Fibroblast of the aortic adventitia (primary cell): ENCODE data around the gene LYRM4. TPM values are rescaled to one million over a fixed set of nuclear protein-coding genes. Genes with fewer than 3 reads are reported as not detected.

Source experiments
- DNase-seq: peaks from one replicate; pipeline ENCODE4 v3.0.0-alpha.2; 2010; ENCODE audit warnings: low read depth
- H3K4me3 ChIP-seq: 2 replicates; pipeline ENCODE4 v1.5.1; 2011; ENCODE audit warnings: low read depth, mild to moderate bottlenecking, control low read depth, low read length, moderate library complexity
- total RNA-seq: library from RNA; depleted of rRNA; stranded (reverse); fragments of >200 nt; gene quantifications from 2 replicates; pipeline ENCODE4 v1.2.3, GENCODE V29; 2012; ENCODE audit warnings: low replicate concordance
- TF ChIP-seq, protein P1 (sequence below): IDR thresholded peaks from 2 replicates; pipeline ENCODE4 v1.5.1; 2011; ENCODE audit warnings: mild to moderate bottlenecking, low read length, control low read depth, inconsistent platforms; ENCODE audit not compliant: insufficient read depth

LYRM4 gene
- total RNA-seq, 1 donor = 21.2 TPM

DNA sequence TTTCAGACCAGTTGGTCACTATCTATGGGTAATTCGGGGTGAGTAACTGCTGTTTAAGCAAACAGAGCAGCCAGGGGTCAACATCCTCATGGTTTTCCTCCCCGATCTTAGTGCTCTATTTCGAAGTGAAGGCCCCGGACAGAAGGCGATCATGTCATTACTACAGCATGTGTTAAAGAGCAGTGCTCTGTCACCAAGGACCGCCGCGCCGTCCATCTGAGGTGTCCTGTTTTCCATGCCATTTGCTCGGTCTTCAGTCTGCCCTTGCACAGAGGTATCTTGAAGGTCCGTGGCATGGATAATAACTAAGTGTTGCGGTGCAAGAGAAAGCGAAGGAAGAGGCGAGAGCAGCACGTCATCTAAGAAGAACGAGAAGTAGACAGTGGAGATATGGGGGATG, 150.5 kb downstream of the LYRM4 start:
- TF ChIP-seq, protein P1, sequence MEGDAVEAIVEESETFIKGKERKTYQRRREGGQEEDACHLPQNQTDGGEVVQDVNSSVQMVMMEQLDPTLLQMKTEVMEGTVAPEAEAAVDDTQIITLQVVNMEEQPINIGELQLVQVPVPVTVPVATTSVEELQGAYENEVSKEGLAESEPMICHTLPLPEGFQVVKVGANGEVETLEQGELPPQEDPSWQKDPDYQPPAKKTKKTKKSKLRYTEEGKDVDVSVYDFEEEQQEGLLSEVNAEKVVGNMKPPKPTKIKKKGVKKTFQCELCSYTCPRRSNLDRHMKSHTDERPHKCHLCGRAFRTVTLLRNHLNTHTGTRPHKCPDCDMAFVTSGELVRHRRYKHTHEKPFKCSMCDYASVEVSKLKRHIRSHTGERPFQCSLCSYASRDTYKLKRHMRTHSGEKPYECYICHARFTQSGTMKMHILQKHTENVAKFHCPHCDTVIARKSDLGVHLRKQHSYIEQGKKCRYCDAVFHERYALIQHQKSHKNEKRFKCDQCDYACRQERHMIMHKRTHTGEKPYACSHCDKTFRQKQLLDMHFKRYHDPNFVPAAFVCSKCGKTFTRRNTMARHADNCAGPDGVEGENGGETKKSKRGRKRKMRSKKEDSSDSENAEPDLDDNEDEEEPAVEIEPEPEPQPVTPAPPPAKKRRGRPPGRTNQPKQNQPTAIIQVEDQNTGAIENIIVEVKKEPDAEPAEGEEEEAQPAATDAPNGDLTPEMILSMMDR = no peak
- DNase-seq = no peak

GRCh38 chr6:5109436-5109835, 151.3 kb downstream of the LYRM4 start:
- DNase-seq = no peak
- H3K4me3 ChIP-seq = no peak overlapping the region
- TF ChIP-seq, protein P1 = no peak

More for the DNA sequence above, 150.5 kb downstream of the LYRM4 start:
- no peak overlapping the region for H3K4me3 ChIP-seq

DNA sequence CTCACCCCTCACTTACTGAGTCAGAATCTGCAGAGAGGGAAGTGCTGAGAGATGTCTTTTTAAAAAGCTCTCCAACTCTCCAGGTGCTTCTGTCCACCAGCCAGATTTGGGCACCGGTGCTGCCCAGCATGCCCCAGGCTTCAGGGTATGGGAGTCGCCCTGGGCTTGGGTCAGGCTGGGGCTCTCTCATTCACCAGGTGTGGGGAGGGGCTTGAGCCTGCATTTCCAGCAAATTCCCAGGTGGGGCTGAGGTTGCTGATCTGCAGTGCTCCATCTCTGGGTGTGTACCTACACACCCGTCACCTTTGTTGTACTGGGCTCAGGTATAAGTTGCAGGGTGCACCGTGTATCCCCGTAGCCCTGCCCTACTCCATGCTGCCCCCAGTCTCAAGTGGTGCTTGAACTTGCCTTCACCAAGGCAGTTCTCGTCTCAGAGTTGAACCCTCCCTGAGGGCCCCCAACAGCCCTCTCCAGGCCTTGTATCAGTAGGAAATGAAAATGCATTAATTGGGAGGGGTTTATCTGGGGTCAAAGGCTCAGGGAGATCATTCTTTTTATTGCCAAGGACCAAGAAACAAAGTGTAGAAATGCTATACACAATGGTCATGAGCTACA, 152.1 kb downstream of the LYRM4 start:
- DNase-seq = no peak
- TF ChIP-seq, protein P1 = no peak
- no peak overlapping the region for H3K4me3 ChIP-seq

GRCh38 chr6:5108068-5108467, 152.7 kb downstream of the LYRM4 start:
- no peak for DNase-seq
- no peak overlapping the region for H3K4me3 ChIP-seq
- TF ChIP-seq, protein P1 = no peak

GRCh38 chr6:5107341-5107740, 153.4 kb downstream of the LYRM4 start:
- DNase-seq = no peak
- no peak overlapping the region for H3K4me3 ChIP-seq
- TF ChIP-seq, protein P1 = no peak

DNA sequence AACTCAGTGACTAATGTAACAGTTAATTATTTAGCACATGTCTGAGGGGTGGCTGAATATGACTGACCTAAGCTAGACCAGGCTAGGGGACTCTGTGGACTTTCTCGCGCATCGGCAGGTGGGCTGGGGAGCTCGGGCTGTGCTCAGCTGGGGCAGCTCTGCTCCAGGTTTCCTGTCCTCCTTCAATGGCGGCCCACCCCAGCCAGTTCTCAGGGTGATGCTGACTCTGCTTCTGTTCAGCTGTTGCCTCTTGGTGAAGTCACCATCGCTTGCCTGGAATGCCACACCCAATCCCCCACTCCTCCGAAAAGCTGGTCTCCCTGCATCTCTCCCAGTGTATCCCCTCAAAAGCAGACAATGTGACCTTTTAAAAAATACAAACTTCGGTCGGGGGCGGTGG, 155.6 kb downstream of the LYRM4 start:
- no peak overlapping the region for H3K4me3 ChIP-seq
- TF ChIP-seq, protein P1 = no peak
- no peak for DNase-seq

DNA sequence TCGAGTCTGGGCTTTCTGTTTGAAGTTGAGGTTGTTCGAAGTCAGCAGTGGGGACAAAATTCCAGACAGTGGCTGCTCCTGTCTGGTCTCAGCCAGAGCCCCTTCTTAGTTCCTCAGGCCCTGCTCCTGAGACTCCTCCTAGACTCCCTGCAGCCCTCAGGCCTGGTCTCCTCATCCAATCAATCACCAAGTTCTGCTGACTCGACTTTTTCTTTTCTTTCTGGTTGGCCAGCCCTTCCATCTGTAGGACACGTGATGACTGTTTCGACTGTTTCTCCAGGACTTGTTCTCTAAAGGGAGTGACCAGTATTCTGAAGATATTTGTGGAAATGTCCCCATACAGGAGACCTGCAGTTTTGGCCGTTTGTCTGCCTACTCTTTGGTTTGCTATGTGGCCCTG, 156.1 kb downstream of the LYRM4 start:
- TF ChIP-seq, protein P1 = no peak
- DNase-seq = no peak
- H3K4me3 ChIP-seq = no peak overlapping the region
